Nephron (organoid): ENCODE measurements around the gene GABPB1.

Experiments
- H3K27ac Mint-ChIP-seq, 3 experiments: 2 replicates each; pipeline ENCODE4 v1.8.0; 2020; ENCODE audit warnings: mixed read lengths in 3 of 3, mild to moderate bottlenecking in 2 of 3, moderate library complexity in 1 of 3
- H3K27me3 Mint-ChIP-seq: 2 replicates; pipeline ENCODE4 v1.8.0; 2021; ENCODE audit warnings: low read depth, mild to moderate bottlenecking, moderate library complexity, mixed read lengths
- H3K36me3 Mint-ChIP-seq: 2 replicates; pipeline ENCODE4 v1.8.0; 2020; ENCODE audit warnings: low read depth, mixed read lengths
- H3K4me1 Mint-ChIP-seq: 2 replicates; pipeline ENCODE4 v1.8.0; 2020; ENCODE audit warnings: mixed read lengths
- H3K4me3 Mint-ChIP-seq, 3 experiments: 2 replicates each; pipeline ENCODE4 v1.8.0; 2020; ENCODE audit warnings: mild to moderate bottlenecking in 3 of 3, mixed read lengths in 3 of 3, moderate library complexity in 2 of 3
- H3K9me3 Mint-ChIP-seq: 2 replicates; pipeline ENCODE4 v1.8.0; 2020; ENCODE audit warnings: mixed read lengths
- CTCF ChIP-seq, 3 experiments: fragments of 200-600 bp; sonication (generic); IDR thresholded peaks; one replicate each; pipeline ENCODE4 v1.5.0; 2021; ENCODE audit warnings: antibody characterized with exemption in 3 of 3; ENCODE audit not compliant: unreplicated experiment in 3 of 3

GABPB1 gene

GRCh38 chr15:50280271-50280670 is 74.7 kb downstream of the GABPB1 start:
- H3K36me3 Mint-ChIP-seq, result peaks cover 7% of the 10 kb centered on the region
- no peaks in the 10 kb centered on the region for H3K27me3 Mint-ChIP-seq
- TF ChIP-seq CTCF (IDR thresholded peaks at IDR 0.05; ENCODE audit: unreplicated experiment in 3 of 3), result no peak
- no peak overlapping the region for H3K27ac Mint-ChIP-seq
- H3K4me3 Mint-ChIP-seq, result no peak overlapping the region
- H3K9me3 Mint-ChIP-seq, result no peaks in the 10 kb centered on the region
- H3K4me1 Mint-ChIP-seq, result no peaks in the 10 kb centered on the region

- Mint-ChIP-seq H3K4me3 (no peak overlapping the region), H3K9me3 (no peaks in the 10 kb centered on the region), H3K36me3 (no peaks in the 10 kb centered on the region), H3K4me1 (no peaks in the 10 kb centered on the region), H3K27me3 (no peaks in the 10 kb centered on the region), H3K27ac (no peak overlapping the region)
- TF ChIP-seq CTCF (IDR thresholded peaks at IDR 0.05; ENCODE audit: unreplicated experiment in 3 of 3), result no peak
These were observed 76.5 kb downstream of the GABPB1 start for GRCh38 chr15:50278496-50278895.

- no peaks in the 10 kb centered on the region for H3K9me3 Mint-ChIP-seq
- H3K36me3 Mint-ChIP-seq, result no peaks in the 10 kb centered on the region
- H3K4me3 Mint-ChIP-seq, result no peak overlapping the region
- no peaks in the 10 kb centered on the region for H3K27me3 Mint-ChIP-seq
- no peaks in the 10 kb centered on the region for H3K4me1 Mint-ChIP-seq
- no peak overlapping the region for H3K27ac Mint-ChIP-seq
- TF ChIP-seq CTCF (IDR thresholded peaks at IDR 0.05; ENCODE audit: unreplicated experiment in 3 of 3), result no peak
These were observed 77.6 kb downstream of the GABPB1 start for GRCh38 chr15:50277370-50277769.

- no peak overlapping the region for H3K27ac Mint-ChIP-seq
- H3K27me3 Mint-ChIP-seq, result no peaks in the 10 kb centered on the region
- H3K4me1 Mint-ChIP-seq, result no peaks in the 10 kb centered on the region
- no peak overlapping the region for H3K4me3 Mint-ChIP-seq
- no peaks in the 10 kb centered on the region for H3K9me3 Mint-ChIP-seq
- no peaks in the 10 kb centered on the region for H3K36me3 Mint-ChIP-seq
- TF ChIP-seq CTCF (IDR thresholded peaks at IDR 0.05; ENCODE audit: unreplicated experiment in 3 of 3), result no peak
These were observed 79.1 kb downstream of the GABPB1 start for GRCh38 chr15:50275908-50276307.

- Mint-ChIP-seq H3K36me3 (no peaks in the 10 kb centered on the region), H3K27ac (no peak overlapping the region), H3K27me3 (no peaks in the 10 kb centered on the region), H3K9me3 (no peaks in the 10 kb centered on the region), H3K4me1 (no peaks in the 10 kb centered on the region), H3K4me3 (no peak overlapping the region)
- no peak for TF ChIP-seq CTCF (IDR thresholded peaks at IDR 0.05; ENCODE audit: unreplicated experiment in 3 of 3)
These were observed 79.9 kb downstream of the GABPB1 start for GRCh38 chr15:50275091-50275490.

GRCh38 chr15:50267577-50267976 is 87.4 kb downstream of the GABPB1 start:
- no peaks in the 10 kb centered on the region for H3K27me3 Mint-ChIP-seq
- no peak overlapping the region for H3K27ac Mint-ChIP-seq
- H3K4me1 Mint-ChIP-seq, result no peaks in the 10 kb centered on the region
- H3K9me3 Mint-ChIP-seq, result no peaks in the 10 kb centered on the region
- no peak for TF ChIP-seq CTCF (IDR thresholded peaks at IDR 0.05; ENCODE audit: unreplicated experiment in 3 of 3)
- no peaks in the 10 kb centered on the region for H3K36me3 Mint-ChIP-seq
- H3K4me3 Mint-ChIP-seq, result no peak overlapping the region
